ENCODE data around the gene N4BP2. TPM values are rescaled to one million over a fixed set of nuclear protein-coding genes. Genes with fewer than 3 reads are reported as not detected.

N4BP2 gene
- total and polyA plus RNA-seq, 2 of the 8 experiments (the other 6 are each of a cell fraction or from before 2014, with no cell fraction given): 4.4 to 44.7 TPM

DNA sequence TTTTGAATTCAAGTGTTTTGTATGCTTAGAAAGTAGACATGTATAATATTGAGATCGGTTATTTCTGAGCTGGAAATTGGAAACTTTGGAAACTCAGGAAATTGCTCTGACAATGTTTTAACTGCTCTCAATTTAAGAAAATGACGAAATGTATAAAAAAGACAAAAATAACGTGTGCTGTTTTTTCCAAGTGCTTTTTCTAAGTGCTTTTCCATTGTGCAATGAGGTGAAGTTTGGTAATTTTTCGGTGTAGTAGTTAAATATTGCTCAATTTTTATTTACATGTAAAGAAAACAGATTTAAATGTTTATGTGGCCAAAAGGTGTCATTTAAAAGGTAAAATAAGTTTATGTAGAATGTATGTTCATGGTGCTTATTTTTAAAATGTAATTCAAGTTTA, 100.8 kb downstream of the N4BP2 start (continued):
- TF ChIP-seq, protein P1, sequence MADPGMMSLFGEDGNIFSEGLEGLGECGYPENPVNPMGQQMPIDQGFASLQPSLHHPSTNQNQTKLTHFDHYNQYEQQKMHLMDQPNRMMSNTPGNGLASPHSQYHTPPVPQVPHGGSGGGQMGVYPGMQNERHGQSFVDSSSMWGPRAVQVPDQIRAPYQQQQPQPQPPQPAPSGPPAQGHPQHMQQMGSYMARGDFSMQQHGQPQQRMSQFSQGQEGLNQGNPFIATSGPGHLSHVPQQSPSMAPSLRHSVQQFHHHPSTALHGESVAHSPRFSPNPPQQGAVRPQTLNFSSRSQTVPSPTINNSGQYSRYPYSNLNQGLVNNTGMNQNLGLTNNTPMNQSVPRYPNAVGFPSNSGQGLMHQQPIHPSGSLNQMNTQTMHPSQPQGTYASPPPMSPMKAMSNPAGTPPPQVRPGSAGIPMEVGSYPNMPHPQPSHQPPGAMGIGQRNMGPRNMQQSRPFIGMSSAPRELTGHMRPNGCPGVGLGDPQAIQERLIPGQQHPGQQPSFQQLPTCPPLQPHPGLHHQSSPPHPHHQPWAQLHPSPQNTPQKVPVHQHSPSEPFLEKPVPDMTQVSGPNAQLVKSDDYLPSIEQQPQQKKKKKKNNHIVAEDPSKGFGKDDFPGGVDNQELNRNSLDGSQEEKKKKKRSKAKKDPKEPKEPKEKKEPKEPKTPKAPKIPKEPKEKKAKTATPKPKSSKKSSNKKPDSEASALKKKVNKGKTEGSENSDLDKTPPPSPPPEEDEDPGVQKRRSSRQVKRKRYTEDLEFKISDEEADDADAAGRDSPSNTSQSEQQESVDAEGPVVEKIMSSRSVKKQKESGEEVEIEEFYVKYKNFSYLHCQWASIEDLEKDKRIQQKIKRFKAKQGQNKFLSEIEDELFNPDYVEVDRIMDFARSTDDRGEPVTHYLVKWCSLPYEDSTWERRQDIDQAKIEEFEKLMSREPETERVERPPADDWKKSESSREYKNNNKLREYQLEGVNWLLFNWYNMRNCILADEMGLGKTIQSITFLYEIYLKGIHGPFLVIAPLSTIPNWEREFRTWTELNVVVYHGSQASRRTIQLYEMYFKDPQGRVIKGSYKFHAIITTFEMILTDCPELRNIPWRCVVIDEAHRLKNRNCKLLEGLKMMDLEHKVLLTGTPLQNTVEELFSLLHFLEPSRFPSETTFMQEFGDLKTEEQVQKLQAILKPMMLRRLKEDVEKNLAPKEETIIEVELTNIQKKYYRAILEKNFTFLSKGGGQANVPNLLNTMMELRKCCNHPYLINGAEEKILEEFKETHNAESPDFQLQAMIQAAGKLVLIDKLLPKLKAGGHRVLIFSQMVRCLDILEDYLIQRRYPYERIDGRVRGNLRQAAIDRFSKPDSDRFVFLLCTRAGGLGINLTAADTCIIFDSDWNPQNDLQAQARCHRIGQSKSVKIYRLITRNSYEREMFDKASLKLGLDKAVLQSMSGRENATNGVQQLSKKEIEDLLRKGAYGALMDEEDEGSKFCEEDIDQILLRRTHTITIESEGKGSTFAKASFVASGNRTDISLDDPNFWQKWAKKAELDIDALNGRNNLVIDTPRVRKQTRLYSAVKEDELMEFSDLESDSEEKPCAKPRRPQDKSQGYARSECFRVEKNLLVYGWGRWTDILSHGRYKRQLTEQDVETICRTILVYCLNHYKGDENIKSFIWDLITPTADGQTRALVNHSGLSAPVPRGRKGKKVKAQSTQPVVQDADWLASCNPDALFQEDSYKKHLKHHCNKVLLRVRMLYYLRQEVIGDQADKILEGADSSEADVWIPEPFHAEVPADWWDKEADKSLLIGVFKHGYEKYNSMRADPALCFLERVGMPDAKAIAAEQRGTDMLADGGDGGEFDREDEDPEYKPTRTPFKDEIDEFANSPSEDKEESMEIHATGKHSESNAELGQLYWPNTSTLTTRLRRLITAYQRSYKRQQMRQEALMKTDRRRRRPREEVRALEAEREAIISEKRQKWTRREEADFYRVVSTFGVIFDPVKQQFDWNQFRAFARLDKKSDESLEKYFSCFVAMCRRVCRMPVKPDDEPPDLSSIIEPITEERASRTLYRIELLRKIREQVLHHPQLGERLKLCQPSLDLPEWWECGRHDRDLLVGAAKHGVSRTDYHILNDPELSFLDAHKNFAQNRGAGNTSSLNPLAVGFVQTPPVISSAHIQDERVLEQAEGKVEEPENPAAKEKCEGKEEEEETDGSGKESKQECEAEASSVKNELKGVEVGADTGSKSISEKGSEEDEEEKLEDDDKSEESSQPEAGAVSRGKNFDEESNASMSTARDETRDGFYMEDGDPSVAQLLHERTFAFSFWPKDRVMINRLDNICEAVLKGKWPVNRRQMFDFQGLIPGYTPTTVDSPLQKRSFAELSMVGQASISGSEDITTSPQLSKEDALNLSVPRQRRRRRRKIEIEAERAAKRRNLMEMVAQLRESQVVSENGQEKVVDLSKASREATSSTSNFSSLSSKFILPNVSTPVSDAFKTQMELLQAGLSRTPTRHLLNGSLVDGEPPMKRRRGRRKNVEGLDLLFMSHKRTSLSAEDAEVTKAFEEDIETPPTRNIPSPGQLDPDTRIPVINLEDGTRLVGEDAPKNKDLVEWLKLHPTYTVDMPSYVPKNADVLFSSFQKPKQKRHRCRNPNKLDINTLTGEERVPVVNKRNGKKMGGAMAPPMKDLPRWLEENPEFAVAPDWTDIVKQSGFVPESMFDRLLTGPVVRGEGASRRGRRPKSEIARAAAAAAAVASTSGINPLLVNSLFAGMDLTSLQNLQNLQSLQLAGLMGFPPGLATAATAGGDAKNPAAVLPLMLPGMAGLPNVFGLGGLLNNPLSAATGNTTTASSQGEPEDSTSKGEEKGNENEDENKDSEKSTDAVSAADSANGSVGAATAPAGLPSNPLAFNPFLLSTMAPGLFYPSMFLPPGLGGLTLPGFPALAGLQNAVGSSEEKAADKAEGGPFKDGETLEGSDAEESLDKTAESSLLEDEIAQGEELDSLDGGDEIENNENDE (IDR thresholded peaks at IDR 0.05; ENCODE audit: insufficient replicate concordance, low read length): no peak
- no peak for TF ChIP-seq SRF (IDR thresholded peaks at IDR 0.05; ENCODE audit: low read depth, low read length)
